ENCODE results near the gene LRP4. TPM values are rescaled to one million over a fixed set of nuclear protein-coding genes. Genes with fewer than 3 reads are reported as not detected.

Gene LRP4
- total RNA-seq, 1 donor = 7.5 TPM

DNA sequence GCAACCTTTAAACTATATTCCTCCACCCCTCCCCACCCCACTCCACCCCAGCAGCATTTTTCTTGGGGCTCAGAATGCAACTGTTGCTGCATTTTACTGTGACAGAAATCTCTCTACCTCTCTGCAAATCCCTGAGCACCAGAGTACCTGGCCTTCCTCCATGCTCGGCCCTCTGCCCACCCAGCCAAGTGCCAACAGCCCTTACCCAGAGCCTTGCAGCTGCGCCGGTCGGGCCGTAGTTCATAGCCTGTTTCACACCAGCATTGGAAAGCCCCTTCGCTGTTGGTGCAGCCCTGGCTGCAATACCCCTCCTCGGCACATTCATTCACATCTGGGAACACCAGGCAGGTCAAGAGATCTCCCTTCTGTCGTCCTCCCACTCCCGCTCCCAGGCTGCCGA lies 23.4 kb downstream of the LRP4 start:
- no peak for DNase-seq (ENCODE audit: low read depth in 2 of 3, low spot score in 2 of 3)

DNA sequence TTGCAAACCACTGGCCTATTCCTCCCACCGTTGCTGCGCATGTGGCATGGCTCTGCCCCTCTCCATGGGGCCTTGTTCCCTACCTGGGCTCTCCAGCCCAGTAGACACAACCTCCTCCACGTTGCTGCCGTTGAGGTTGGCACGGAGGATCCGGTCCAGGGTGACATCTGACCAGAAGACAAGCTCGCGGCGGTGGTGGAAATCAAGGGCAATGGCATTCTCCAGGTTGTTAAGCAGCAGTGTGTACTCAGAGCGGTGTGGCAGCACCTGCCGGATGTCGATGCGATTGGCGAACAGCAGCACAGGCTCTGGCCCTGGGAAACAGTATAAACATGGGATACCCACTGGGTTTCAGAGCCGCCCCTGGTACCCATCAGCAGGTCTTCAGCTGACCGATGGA lies 23.8 kb downstream of the LRP4 start:
- no peak for DNase-seq (ENCODE audit: low read depth in 2 of 3, low spot score in 2 of 3)

DNA sequence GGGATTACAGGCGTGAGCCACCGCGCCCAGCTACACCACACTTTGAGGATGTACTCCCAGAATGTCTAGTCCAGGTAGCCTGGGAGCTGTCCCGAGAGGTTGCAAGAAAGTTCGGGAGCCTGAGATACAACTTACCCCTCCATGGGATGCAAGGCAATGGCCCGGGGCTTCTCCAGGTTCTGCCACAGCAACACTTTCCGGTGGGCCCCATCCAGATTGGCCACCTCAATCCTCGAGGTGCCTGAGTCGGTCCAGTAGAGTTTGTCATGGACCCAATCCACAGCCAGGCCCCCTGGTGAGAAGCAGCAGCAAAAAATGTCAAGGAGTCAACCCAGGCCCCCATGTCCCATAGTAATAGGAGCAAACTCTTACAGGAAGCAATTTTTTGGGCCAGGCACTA lies 25.5 kb downstream of the LRP4 start:
- DNase-seq (ENCODE audit: low read depth in 2 of 3, low spot score in 2 of 3) = no peak

DNA sequence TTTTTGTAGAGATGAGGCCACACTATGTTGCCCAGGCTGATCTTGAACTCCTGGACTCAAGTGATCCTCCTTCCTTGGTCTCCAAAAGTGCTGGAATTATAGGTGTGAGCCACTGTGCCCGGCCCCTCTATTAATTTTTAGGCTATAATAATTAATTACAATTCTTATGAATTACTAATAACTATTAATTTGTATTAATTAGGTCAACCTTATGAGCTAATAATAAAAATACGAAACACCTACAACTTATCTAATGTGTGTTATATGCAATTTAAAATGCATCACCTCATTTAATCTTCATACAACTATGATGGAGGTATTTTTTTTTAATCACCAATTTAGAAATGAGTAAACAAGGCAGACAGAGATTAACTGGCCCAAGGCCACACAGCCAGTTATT lies 26.2 kb downstream of the LRP4 start:
- no peak for DNase-seq (ENCODE audit: low read depth in 2 of 3, low spot score in 2 of 3)

DNA sequence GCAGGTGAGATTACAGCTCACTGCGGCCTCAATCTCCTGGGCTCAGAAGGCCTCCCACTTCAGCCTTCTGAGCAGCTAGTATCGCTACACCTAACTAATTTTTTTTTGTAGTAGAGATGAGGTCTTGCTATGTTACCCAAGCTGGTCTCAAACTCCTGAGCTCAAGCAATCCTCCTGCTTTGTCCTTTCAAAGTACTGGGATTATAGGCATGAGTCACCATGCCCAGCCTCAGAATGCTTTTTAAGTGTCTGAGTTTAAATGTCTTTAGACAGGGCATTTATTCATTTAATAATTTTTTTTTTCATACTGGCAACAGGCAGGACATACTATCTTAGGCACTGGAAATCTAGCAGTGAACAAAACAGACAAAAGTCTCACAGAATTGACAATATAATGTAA lies 27.7 kb downstream of the LRP4 start:
- no peak for DNase-seq (ENCODE audit: low read depth in 2 of 3, low spot score in 2 of 3)

DNA sequence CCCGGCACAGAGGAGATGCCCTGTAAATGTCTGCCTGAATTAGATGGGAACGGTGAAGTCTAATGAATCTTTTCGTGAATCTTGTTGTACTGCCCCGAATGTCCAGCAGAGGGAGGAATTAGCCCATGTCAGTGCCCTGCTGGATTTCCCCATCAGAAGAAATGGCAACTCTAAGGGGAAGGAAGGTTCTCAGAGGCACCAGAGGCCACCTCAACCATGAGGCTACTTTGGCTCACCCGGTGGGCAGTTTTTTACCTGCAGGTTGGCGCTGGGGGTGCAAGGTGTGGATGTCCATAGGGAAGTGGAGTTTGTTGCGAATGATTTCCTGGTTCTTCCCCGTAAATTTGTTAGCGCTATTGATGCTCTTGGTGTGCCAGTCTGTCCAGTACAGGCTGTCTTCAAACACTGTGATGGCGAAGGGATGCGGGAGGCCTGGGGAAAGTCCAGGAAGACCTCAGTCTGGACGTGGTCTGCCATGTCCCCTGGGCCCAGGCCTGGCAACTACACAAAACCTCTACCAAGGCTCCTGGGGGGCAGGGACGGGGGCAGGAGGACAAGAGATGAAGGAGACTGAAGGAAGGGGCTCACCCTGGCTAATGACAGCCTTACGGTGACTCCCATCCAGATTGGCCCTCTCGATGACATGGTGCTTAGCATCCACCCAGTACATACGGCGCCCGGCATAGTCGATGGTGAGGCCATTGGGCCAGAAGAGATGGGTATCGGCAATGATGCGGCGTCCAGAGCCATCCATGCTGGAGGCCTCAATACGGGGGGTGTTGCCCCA lies 28.5 kb downstream of the LRP4 start:
- peak; percentile 55 to 88 (median 71) for DNase-seq (ENCODE audit: low read depth in 2 of 3, low spot score in 2 of 3)

DNA sequence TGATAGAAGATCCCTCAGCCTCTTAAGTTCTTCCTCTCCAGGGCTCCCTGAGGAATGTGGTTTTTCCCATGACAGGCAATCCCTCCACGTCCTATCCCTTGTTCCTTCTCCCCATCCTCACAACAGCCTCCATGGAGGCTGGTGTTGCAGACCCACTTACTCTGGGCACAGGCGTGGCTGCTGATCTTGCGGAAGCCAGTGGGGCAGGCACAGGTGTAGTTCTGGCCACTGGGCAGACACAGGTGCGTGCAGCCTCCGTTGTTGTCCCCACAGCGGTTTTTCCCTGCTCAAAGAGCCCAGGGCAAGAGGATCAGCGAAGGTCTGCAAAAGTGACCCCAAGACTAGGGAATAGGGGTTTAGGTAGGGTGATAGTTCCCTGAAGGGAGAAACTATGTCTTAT lies 29.1 kb downstream of the LRP4 start:
- DNase-seq (ENCODE audit: low read depth in 2 of 3, low spot score in 2 of 3) = no peak

DNA sequence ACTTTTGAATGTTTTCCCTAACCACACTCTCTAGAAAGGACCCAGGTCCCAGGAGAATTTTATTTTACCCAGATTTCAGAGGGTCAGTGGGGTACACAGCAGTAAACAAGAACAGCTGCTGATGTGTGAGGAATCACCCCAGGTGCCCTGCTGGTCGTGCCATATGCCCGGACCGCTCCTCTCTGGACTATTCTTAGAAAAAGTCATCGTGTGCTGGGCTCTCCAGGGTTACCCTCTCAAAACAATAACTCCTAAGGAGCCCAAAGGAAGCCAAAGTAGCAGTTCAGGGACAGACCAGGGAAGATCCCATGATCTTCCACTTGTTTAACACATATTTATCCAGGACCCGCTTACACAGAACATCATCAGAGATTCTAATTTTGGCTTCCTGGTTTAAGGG lies 29.7 kb downstream of the LRP4 start:
- DNase-seq (ENCODE audit: low read depth in 2 of 3, low spot score in 2 of 3) = no peak

DNA sequence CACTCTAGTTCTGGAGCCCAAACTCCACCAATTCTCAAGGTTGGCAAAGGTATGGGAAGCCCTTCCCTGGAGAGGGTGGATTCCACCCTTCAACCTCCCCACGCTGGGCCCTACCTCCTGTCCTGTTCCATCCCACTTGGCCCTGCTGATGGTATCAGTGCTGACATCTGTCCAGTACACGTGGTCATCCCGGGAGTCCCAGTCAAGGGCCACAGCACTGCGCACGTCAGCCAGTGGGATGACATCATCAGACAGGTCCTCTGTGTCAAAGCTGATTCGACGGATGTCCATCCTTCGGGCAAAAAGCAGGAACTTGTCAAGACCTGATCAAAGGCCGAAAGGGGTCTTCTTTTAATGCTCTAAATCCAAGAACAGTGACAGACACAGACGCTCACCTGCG lies 32.1 kb downstream of the LRP4 start:
- DNase-seq (ENCODE audit: low read depth in 2 of 3, low spot score in 2 of 3) = no peak

DNA sequence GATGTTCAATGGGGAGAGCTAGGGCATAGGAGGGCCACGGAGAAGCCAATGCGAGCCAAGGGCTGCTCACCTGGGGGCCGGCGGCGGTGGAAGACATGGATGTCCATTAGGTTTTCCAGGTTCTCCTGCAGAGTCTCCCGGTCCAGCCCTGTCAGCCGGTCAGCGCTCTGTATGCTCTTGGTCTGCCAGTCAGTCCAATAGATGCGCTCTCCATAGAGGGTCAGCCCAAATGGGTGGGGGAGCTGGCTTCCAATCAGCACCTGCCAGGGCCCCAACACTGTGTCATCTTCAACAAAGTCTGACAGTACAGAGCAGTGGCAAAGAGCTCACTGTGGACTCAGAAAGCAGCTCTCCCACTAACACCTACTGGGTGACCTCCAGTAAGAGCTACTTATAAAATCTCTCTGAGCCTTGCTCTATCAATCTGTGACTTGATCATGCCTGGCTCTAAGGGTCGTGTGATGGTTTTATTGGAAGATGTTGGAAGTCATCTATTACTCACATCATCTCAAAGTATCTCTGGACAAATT lies 39.2 kb downstream of the LRP4 start:
- DNase-seq (ENCODE audit: low read depth in 2 of 3, low spot score in 2 of 3) = no peak

DNA sequence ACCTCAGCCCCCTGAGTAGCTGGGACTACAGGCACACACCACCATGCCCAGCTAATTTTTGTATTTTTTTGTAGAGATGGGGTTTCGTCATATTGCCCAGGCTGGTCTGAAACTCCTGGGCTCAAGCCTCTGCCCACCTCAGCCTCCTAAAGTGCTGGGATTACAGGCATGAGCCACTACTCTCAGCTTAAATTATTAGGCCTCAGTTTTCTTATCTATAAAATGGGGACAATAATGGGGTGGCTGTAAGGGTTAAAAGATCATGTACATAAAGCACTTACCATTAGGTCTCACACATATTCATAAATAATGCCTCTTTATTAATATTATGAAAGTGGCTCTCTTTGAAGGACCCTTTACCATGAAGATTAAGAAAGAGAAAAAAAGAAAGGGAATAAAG lies 40.8 kb downstream of the LRP4 start:
- no peak for DNase-seq (ENCODE audit: low read depth in 2 of 3, low spot score in 2 of 3)

DNA sequence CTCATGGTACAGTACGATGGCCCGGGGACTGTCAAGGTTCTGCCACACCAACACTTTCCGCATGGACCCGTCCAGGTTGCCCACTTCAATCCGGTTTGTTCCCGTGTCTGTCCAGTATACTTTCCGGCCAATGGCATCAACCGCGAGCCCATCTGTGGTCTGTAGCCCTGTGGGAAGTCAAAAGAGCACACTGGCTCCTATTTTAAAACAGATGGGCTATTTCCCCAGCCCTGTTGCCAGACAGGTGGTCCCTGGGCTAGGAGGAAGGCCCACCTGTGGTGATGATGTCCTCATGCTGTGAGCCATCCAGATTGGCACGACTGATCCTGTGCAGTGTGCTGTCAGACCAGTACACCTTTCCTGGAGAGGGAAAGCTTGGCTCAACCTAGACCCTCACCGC lies 41.9 kb downstream of the LRP4 start:
- DNase-seq (ENCODE audit: low read depth in 2 of 3, low spot score in 2 of 3) = no peak

DNA sequence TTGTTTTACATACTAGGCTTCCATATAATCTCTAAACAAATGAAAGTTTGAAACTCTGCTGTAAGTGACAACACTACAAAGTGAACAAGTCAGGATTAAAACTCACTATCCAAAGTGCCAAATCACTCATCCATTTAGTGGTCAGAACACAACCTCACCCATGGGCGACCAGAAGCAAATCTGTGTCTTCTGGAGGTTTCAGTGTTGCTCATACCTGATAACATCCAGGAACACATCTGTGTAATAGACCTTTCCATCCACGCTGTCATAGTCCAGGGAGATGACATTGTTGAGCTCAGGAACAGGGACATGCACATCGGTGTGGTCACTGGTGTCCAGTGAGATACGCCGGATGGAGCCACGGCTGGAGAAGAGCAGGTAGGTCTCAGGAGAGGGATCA lies 43.8 kb downstream of the LRP4 start:
- no peak for DNase-seq (ENCODE audit: low read depth in 2 of 3, low spot score in 2 of 3)

DNA sequence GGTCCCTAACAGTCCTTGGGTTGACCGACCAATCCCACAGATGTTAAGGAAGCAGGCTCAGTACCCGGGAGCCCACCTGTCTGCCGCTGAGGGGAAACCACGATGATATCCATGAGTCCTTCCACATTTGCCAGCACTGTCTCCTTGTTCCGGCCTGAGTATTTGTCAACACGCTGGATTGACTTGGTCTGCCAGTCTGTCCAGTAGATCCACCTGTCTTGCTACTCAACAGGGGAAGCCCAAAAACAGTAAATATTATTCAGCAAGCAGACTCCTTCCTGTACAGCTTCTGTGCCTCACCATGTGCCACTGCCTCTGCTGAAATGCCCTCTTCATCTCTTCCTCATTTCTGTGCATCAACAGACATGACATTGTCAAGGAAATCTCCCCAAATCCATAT lies 49.4 kb downstream of the LRP4 start:
- no peak for DNase-seq (ENCODE audit: low read depth in 2 of 3, low spot score in 2 of 3)

DNA sequence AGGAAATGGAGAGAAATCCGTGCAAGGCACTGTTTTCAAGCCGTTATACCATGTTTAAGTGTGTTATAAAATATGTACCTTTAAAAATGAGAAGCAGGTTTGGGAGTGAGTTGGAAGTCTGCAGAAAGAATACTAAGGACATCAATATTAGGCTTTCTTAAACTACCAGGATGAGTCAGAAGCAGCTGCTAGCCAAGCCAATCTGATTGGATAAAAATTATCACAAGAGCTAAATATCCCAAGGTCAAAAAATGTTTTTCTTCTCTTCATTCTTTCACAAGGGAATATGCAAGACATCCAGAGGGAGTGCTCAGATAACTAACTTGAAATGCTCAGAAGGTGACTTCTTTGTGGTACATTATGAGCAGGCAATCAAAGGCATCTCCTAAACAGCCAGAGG lies 53.0 kb downstream of the LRP4 start:
- no peak for DNase-seq (ENCODE audit: low read depth in 2 of 3, low spot score in 2 of 3)

DNA sequence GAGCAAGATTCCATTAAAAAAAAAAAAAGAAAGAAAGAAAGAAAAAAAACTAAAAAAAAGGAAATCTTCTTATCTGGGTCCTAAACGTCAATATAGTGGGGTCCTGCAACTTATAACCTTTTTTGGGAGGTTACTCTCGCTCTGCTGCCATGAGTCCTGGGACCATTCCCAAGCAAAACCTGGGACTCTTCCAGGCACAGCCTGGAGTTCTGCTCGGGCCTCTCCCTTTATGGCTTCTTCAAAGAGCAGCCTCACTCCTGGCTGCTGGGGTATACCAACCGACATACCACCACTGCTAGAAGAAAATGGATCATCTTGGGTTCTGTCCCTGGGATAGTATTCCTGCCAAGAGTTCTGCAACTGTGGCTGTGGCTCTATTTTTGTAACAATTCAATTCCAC lies 58.1 kb downstream of the LRP4 start:
- no peak for DNase-seq (ENCODE audit: low read depth in 2 of 3, low spot score in 2 of 3)

DNA sequence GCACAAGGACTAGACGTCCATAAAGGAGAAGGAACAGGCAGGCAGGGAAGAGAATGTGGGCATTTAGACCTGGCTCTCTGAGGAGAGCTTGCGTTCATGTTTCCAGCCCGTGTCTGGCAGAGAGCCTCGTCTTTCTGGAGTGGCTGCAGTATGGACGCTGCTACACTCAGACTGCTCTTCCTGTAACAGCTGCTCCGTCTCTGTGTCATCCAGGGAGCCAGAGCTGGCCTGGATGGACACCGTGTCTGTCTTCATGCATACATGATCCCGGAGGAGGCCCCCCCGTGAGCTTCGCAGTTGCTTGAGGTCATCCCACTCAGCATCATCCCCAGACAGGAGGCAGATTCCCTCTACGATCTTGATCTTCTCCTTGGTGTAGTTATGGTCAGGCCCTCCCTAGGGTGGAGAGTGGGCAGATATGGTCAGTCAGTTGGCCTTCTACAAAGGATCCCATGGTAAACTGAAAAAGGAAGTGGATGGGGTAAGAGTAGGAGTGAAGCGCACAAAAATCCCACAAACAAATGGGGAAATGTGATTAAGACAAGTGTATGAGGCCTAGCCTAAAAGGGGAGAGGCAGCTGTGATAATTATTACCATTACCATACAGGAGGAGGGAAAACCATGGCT lies 59.3 kb downstream of the LRP4 start:
- DNase-seq (ENCODE audit: low read depth in 2 of 3, low spot score in 2 of 3) = no peak

DNA sequence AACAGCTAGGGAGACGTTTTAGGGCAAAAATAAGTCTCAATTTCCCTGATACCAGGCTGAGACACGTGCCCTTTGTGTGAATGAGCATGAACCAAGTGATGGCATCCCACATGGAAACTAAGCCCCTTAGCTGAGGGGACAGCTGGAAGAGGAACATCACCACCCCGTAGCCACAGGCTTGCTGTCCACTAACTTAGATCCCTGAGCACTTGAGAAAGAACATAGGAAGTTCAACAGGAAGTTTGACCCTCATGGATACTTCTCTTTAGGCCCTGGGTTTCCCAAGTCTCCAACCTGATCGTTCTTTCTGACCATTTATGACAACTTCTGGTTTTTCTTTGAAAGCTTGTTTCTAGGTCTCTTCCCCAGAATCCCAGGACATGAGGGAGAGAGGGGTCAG lies 60.7 kb downstream of the LRP4 start:
- DNase-seq (ENCODE audit: low read depth in 2 of 3, low spot score in 2 of 3) = no peak

DNA sequence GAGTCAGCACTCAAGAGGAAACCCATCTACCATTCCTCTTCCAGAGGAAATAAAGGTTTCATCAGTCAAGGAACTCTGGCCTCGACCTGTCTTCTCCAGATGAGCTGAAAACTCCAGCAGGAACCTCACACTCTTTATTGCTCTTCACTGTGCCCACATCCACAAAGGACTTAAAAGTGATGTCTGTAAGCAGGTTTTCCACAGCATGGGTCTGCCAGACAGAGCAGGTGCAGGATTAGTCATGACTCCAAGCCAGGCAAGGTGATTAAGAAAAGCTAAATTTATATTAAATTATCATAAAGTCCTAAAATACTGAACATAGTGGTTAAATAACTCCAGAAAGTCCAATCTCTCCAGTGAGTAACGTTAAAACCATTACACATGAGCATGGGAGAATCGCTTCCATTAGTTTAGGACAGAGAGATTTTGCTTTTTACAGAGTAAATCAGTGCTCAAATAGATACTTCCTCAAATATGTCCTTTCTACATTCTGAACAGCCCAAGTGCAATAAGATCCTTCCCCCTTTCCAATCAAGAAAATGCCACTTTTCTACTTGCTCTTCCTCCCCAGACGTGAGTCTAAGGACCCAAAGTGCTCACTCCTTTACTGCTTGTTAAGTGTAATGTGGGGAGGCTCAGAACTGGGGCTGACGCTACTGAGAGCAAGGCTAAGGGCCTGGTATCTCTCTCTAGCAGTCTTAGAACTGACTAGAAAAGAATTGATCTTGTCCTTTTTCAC lies 61.6 kb downstream of the LRP4 start:
- no peak for DNase-seq (ENCODE audit: low read depth in 2 of 3, low spot score in 2 of 3)

DNA sequence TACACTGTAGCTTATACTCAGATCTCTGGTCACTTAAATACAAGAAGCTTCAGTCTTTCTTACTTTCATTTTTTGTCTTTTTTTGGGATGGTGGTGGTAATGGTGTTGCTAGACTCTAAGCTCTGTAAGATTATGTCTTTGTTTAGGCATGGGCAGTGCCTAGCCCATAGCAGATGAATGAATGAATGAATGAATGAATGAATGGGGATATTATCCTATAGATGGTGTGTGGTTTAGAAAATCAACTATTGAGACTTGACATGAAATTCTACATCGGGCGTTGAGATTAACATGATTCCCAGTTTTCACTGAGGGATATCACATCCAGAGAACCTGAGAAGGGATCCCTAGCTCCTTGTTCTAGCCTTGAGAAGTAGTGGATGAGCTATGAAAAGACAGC lies 62.5 kb downstream of the LRP4 start:
- DNase-seq (ENCODE audit: low read depth in 2 of 3, low spot score in 2 of 3) = no peak

DNA sequence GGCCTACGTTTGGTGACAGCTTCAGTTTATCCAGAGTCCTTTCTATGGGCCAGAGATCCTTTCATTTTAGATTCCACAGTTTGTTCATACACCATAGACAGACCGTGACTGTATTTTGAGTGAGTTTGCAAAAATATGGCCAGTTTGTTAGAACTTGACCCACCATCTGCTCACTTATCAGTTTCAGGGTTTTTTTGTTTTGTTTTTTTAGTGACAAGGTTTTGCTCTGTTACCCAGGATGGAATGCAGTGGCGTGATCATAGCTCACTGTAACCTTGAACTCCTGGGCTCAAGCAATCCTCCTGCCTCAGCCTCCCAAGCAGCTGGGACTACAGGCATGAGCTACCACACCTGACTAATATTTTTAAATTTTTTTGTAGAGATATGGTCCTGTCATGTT lies 63.2 kb downstream of the LRP4 start:
- no peak for DNase-seq (ENCODE audit: low read depth in 2 of 3, low spot score in 2 of 3)
